AG09319 (cell line): ENCODE results near the gene LYRM9.

Experiments used
- DNase-seq: peaks from one replicate; pipeline ENCODE4 v3.0.0-alpha.2; 2010; ENCODE audit warnings: low read depth; ENCODE audit errors: extremely low read depth
- TF ChIP-seq, protein P1 (sequence below): IDR thresholded peaks from 2 replicates; pipeline ENCODE4 v1.5.1; 2011; ENCODE audit warnings: low read depth, mild to moderate bottlenecking, inconsistent platforms, low read length, moderate library complexity

LYRM9 gene

DNA sequence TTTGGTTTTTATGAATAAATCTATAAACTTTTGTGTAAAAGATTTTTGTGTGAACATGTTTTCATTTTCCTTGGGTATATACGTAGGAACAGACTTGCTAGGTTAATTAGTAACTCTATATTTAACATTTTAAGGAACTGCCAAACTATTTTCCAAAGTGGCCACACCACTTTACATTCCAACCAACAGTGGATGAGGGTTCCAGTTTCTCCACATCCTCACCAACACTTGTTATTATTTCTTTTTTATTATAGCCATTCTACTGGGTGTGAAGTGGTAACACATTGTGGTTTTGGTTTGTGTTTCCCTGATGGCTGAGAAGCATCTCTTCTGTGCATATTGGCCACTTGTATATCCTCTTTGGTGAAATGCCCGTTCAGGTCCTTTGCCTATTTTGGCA, 20.0 kb downstream of the LYRM9 start:
- no peak for DNase-seq
- TF ChIP-seq, protein P1, sequence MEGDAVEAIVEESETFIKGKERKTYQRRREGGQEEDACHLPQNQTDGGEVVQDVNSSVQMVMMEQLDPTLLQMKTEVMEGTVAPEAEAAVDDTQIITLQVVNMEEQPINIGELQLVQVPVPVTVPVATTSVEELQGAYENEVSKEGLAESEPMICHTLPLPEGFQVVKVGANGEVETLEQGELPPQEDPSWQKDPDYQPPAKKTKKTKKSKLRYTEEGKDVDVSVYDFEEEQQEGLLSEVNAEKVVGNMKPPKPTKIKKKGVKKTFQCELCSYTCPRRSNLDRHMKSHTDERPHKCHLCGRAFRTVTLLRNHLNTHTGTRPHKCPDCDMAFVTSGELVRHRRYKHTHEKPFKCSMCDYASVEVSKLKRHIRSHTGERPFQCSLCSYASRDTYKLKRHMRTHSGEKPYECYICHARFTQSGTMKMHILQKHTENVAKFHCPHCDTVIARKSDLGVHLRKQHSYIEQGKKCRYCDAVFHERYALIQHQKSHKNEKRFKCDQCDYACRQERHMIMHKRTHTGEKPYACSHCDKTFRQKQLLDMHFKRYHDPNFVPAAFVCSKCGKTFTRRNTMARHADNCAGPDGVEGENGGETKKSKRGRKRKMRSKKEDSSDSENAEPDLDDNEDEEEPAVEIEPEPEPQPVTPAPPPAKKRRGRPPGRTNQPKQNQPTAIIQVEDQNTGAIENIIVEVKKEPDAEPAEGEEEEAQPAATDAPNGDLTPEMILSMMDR: no peak

DNA sequence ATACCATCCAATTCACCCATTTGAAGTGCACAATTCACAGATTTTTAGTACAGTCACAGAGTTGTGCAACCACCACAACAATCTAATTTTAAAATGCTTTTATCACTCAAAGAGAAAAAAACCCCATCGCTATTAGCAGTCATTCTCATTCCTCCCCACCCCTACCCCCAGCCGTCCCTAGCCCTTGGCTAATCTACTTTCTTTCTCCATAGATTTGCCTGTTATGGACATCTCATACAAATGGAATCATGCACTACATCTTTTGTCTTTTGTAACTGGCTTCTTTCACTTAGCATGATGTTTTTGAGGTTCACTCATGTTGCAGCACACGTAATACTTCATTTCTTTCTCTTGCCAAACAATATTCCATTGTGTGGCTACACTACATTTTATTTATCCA, 20.4 kb downstream of the LYRM9 start:
- TF ChIP-seq, protein P1: no peak
- DNase-seq: no peak

DNA sequence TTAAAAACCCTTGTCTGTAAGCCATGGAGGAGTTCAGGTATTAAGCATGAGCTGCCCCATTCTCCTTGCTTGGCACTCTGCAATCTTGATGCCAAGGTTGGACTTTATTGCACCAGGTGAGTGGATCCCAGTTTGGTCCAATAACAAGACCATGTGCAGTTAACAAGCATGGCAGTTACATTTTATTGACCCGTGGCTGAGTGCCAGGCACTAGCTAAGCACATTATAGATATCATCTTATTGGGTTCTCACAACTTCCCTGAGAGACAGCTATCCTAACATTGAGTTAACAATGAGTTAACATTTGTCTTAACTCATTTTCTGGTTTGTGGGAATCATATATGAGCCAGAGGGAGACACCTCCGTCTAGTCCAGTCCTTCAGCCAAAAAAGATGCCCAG, 21.8 kb downstream of the LYRM9 start:
- TF ChIP-seq, protein P1: no peak
- no peak for DNase-seq

DNA sequence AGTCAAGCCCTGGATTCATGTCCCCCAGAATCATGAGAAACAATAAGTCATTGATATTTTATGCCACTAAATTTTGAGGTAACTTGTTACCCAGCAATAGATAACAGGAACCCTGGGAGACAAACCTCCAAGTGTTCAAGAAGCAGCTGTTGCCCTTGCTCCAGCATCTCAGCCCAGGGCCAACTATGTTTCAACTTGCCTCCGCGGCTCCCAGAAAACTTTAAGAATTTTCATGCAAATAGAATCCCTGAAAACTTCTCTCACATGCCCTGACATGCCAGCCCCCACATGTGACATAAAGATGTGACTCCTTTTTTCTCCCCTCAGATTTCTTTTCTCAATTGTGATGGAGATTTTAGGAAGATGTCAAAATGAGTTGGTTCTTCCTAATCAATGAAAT, 22.8 kb downstream of the LYRM9 start:
- TF ChIP-seq, protein P1: no peak
- DNase-seq: no peak

DNA sequence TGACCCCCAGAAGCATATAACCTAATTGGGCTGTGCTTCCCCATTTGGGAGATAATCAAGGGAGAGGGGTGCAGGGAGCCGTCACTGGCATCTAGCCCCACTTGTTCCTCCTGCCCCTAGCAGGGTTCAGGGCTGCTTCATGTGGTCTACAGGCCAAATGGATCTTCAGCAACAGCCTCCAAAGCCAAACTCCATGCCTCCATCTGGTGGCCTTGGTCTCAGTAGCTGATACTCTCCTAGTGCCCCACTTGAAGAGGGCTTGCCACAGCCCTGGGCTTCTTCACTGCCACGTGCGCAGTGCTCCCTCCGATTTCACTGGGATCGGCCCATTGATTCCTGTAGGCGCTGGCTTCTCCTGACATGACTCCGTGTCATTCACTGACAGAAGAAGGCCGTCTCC, 24.6 kb downstream of the LYRM9 start:
- no peak for DNase-seq
- TF ChIP-seq, protein P1: no peak

DNA sequence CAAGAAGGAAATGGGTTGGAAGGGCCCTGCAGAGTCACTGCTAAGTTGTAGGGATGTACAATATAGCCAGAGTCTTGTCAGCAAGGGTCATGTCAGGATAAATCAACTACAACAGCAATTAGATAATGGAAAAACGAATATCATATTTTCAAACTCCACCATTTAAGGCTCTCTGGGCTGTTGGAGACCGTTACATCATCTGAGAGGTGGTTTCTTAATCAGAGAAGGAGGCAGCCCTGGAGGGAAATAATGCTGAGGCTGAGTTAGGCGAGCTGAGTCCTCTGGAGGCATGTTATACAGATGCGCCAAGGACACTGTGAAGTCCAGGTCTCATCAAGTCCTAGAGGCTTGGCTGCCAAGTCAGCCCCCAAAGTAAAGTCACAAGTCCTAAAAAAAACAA, 30.3 kb downstream of the LYRM9 start:
- DNase-seq: no peak
- TF ChIP-seq, protein P1: no peak

DNA sequence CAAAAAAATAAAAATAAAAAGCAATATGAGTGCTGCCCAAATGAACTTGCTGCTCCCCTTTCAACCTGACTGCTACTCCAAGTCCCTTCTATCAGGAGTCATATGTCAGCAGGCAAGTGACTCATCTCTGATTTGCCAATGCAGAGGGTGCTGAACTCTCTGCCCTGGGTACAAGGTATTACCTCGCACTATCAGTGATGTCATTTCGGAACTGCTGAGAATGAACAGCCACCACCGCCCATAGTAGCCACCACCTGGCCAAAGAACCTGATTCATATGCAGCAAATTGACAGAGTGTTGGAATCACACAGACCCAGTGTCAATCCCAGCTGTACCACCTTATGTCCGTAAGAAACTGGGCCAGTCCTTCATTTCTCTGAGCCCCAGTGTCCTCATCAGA, 31.2 kb downstream of the LYRM9 start:
- no peak for DNase-seq
- TF ChIP-seq, protein P1: no peak
